ENCODE data around the gene KRAS.
A peak's percentile ranks its signal among the peaks of the same experiment; 100 is the strongest.

Gene KRAS

DNA sequence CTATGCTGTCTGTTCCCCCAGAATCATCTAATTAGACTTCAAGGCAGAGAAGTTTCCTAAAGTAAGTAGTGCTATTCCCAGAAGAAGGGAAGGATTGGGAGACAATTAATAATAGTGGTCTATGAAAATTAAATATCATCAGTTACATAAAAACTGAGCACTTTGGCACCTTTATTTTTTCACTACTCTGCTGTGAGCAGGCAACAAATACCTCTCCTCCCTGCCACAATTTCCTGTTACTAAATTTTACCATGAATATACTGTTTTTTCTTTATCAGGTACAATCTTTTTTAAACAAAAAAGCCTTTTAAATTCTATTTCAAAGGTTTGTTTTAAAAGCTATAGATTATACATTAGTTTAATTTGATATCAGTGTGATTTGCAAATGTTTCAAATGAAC is 29.4 kb upstream of the KRAS start:
- Histone ChIP-seq H3K4me3 (IDR thresholded peaks at IDR 0.05; ENCODE audit: insufficient read depth, low read depth, low read length) (no peak overlapping the region), H3K27ac (no peak overlapping the region), H3K79me2 (ENCODE audit: insufficient read depth, low read depth) (no peaks in the 10 kb centered on the region), H3K4me1 (ENCODE audit: low read depth, poor library complexity, severe bottlenecking) (peaks cover 21% of the 10 kb centered on the region), H3K4me2 (no peak overlapping the region), H3K27me3 (ENCODE audit: insufficient read depth, low read depth) (no peaks in the 10 kb centered on the region), H3K36me3 (ENCODE audit: insufficient read depth) (no peaks in the 10 kb centered on the region), H2AFZ (ENCODE audit: low read depth) (no peak overlapping the region), H4K20me1 (ENCODE audit: insufficient read depth) (no peaks in the 10 kb centered on the region), H3K9ac (no peak overlapping the region)
- TF ChIP-seq, protein P1, sequence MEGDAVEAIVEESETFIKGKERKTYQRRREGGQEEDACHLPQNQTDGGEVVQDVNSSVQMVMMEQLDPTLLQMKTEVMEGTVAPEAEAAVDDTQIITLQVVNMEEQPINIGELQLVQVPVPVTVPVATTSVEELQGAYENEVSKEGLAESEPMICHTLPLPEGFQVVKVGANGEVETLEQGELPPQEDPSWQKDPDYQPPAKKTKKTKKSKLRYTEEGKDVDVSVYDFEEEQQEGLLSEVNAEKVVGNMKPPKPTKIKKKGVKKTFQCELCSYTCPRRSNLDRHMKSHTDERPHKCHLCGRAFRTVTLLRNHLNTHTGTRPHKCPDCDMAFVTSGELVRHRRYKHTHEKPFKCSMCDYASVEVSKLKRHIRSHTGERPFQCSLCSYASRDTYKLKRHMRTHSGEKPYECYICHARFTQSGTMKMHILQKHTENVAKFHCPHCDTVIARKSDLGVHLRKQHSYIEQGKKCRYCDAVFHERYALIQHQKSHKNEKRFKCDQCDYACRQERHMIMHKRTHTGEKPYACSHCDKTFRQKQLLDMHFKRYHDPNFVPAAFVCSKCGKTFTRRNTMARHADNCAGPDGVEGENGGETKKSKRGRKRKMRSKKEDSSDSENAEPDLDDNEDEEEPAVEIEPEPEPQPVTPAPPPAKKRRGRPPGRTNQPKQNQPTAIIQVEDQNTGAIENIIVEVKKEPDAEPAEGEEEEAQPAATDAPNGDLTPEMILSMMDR (conservative IDR thresholded peaks at IDR 0.05; ENCODE audit: low read depth, low read length), result no peak

DNA sequence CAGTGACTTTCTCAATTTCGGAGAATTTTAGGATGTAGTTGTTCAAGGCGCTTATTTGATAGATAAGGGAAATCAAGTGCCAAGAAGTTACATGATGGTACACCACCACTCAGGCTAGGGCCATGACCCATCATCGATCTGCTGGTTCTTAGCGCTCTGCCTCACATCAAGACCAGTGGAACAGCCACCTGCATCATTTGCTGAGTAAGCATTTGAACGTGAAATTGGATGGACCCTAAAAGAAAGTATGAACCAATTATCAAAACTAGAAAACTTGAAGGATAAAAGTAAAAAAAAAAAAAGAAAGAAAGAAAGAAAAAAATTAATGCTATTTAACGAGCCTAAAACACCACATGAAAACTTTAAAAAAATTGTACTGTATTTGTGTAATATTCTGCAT is 27.5 kb upstream of the KRAS start:
- no peak overlapping the region for H3K9ac ChIP-seq
- H3K4me2 ChIP-seq, result no peak overlapping the region
- no peaks in the 10 kb centered on the region for H3K36me3 ChIP-seq (ENCODE audit: insufficient read depth)
- H3K79me2 ChIP-seq (ENCODE audit: insufficient read depth, low read depth), result no peaks in the 10 kb centered on the region
- no peak overlapping the region for H3K4me3 ChIP-seq (IDR thresholded peaks at IDR 0.05; ENCODE audit: insufficient read depth, low read depth, low read length)
- no peaks in the 10 kb centered on the region for H4K20me1 ChIP-seq (ENCODE audit: insufficient read depth)
- TF ChIP-seq, protein P1 (conservative IDR thresholded peaks at IDR 0.05; ENCODE audit: low read depth, low read length), result no peak
- no peak overlapping the region for H3K27ac ChIP-seq
- H3K27me3 ChIP-seq (ENCODE audit: insufficient read depth, low read depth), result no peaks in the 10 kb centered on the region
- H3K4me1 ChIP-seq (ENCODE audit: low read depth, poor library complexity, severe bottlenecking), result peaks cover 31% of the 10 kb centered on the region
- H2AFZ ChIP-seq (ENCODE audit: low read depth), result no peak overlapping the region

DNA sequence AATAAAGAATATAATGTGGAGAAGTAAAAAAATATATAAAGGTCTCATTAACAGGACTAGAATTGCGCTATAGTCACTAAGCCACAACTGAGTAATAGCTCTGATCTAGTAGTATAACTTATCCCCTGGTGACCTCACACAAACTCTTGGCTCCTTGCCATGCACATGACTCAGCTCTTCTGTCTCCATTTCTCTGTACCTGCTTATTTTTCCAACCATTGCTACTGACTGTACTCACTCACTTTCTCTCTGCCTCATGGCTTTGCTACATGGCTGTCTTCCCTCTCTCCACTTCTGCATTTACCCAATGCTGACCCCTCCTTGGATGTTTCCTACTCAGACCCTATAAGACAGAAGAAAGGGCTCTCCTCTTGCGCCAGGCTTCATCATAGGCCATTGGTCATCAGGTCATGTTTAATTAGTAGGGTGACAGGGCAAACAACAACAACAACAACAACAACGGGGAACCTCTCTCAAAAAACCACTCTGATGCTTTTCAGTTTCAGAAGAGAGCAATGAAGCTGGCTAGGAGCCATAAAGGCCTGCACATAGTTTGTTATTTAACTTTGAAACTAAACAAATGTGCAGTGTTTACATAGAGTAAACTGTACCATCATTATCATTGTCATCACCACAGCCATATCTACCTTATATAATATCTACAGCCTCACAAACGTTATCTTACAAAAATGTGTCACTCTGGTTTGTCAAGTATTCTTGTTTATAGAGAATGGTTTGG is 25.6 kb upstream of the KRAS start:
- TF ChIP-seq, protein P1 (conservative IDR thresholded peaks at IDR 0.05; ENCODE audit: low read depth, low read length), result no peak
- Histone ChIP-seq H3K4me1 (ENCODE audit: low read depth, poor library complexity, severe bottlenecking) (peaks cover 42% of the 10 kb centered on the region), H3K36me3 (ENCODE audit: insufficient read depth) (no peaks in the 10 kb centered on the region), H3K4me2 (peak overlapping the region; percentile 68), H4K20me1 (ENCODE audit: insufficient read depth) (no peaks in the 10 kb centered on the region), H2AFZ (ENCODE audit: low read depth) (peak overlapping the region; percentile 86), H3K4me3 (IDR thresholded peaks at IDR 0.05; ENCODE audit: insufficient read depth, low read depth, low read length) (no peak overlapping the region), H3K9ac (peak overlapping the region; percentile 53), H3K27me3 (ENCODE audit: insufficient read depth, low read depth) (no peaks in the 10 kb centered on the region), H3K79me2 (ENCODE audit: insufficient read depth, low read depth) (no peaks in the 10 kb centered on the region), H3K27ac (peak overlapping the region; percentile 88)

DNA sequence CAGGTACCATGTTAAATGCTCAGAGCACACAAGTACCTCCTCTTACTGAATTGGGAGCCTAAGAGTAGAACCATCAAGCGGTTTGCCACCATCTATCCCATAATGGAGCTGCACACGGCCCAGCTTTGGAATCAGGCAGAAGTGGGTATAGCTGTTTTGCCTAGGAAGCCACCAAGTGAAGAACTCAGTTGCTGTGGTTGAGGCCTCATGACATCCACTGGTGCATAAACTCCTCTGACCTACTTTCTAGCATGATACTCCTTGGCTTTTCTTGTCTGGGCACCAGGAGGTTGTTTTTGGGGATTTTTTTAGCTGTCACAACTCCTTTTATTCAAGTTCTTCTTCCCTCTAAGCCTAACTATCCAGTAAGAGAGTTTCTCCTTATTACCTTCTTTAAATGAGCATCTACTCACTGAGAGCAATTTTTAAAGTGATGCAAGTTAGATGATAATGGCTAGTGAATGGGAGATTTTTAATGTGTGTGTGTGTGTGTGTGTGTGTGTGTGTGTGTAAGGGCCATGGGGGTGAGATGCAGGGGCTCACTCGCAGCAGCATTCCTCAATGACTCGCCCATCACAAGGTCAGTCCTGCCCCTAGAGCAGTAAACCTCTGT is 20.9 kb upstream of the KRAS start:
- H3K27ac ChIP-seq, result no peak overlapping the region
- no peak overlapping the region for H3K9ac ChIP-seq
- H3K4me1 ChIP-seq (ENCODE audit: low read depth, poor library complexity, severe bottlenecking), result peaks cover 57% of the 10 kb centered on the region
- peak overlapping the region; percentile 4; the same call in 1 of the 2 replicates for H2AFZ ChIP-seq (ENCODE audit: low read depth)
- H3K27me3 ChIP-seq (ENCODE audit: insufficient read depth, low read depth), result no peaks in the 10 kb centered on the region
- H3K36me3 ChIP-seq (ENCODE audit: insufficient read depth), result no peaks in the 10 kb centered on the region
- no peaks in the 10 kb centered on the region for H3K79me2 ChIP-seq (ENCODE audit: insufficient read depth, low read depth)
- no peak overlapping the region for H3K4me2 ChIP-seq
- H3K4me3 ChIP-seq (IDR thresholded peaks at IDR 0.05; ENCODE audit: insufficient read depth, low read depth, low read length), result no peak overlapping the region
- no peaks in the 10 kb centered on the region for H4K20me1 ChIP-seq (ENCODE audit: insufficient read depth)
- TF ChIP-seq, protein P1 (conservative IDR thresholded peaks at IDR 0.05; ENCODE audit: low read depth, low read length), result no peak

Measured in KMS-11 (cell line).